Right lung (tissue), 5 donors: ENCODE measurements around the gene RRN3. TPM values are rescaled to one million over a fixed set of nuclear protein-coding genes. Genes with fewer than 3 reads are reported as not detected.
"Not testable (repeated sequence)": the region's sequence is repeated elsewhere in the genome, so short reads cannot be mapped to it uniquely, and the experiment has no call there.

Experiments used
- DNase-seq, 2 donors: peaks; one replicate each; pipeline ENCODE4 v3.0.0-alpha.2; 2013
- polyA plus RNA-seq, 5 donors: library from polyadenylated mRNA; unstranded; fragments of 120-200 nt; gene quantifications; one replicate each; pipeline versions ENCODE4 v1.2.1 to v1.2.3, GENCODE V29; 2013; ENCODE audit warnings: inconsistent platforms in 1 of 5, low replicate concordance in 1 of 5; ENCODE audit not compliant: insufficient read length in 5 of 5, insufficient read depth in 1 of 5

The RRN3 gene
- polyA plus RNA-seq, 5 donors, result 38.7 to 53.2 (median 52.4) TPM

- DNase-seq, result no peak
Observed at GRCh38 chr16:15054357-15055140, 39.5 kb downstream of the RRN3 start.

- no peak for DNase-seq
Observed at GRCh38 chr16:15053904-15054303, 40.2 kb downstream of the RRN3 start.

- no peak for DNase-seq
Observed at GRCh38 chr16:15052747-15053476, 41.2 kb downstream of the RRN3 start.

GRCh38 chr16:15051387-15051951 is 42.6 kb downstream of the RRN3 start:
- no peak for DNase-seq

- DNase-seq, result not testable (repeated sequence)
Observed at GRCh38 chr16:15050440-15050839, 43.6 kb downstream of the RRN3 start.

- no peak for DNase-seq
Observed at GRCh38 chr16:15049581-15050180, 44.4 kb downstream of the RRN3 start.

- no peak for DNase-seq
Observed at GRCh38 chr16:15046692-15047376, 47.2 kb downstream of the RRN3 start.

GRCh38 chr16:15045270-15045669 is 48.8 kb downstream of the RRN3 start:
- DNase-seq, result not testable (repeated sequence)

GRCh38 chr16:15044286-15044685 is 49.8 kb downstream of the RRN3 start:
- no peak for DNase-seq

- no peak for DNase-seq
Observed at GRCh38 chr16:15043344-15043743, 50.7 kb downstream of the RRN3 start.

GRCh38 chr16:15041271-15042004 is 52.6 kb downstream of the RRN3 start:
- DNase-seq, result peak; percentile 57 to 60

GRCh38 chr16:15038689-15039088 is 55.4 kb downstream of the RRN3 start:
- DNase-seq, result no peak

- DNase-seq, result no peak
Observed at GRCh38 chr16:15037745-15038144, 56.3 kb downstream of the RRN3 start.

- no peak for DNase-seq
Observed at GRCh38 chr16:15037003-15037402, 57.1 kb downstream of the RRN3 start.

GRCh38 chr16:15035163-15035729 is 58.8 kb downstream of the RRN3 start:
- DNase-seq, result no peak

GRCh38 chr16:15034266-15035162 is 59.6 kb downstream of the RRN3 start:
- no peak for DNase-seq

GRCh38 chr16:15033309-15033707 is 60.8 kb downstream of the RRN3 start:
- no peak for DNase-seq

GRCh38 chr16:15032547-15033308 is 61.3 kb downstream of the RRN3 start:
- DNase-seq, result no peak

- DNase-seq, result no peak
Observed at GRCh38 chr16:15031586-15031985, 62.5 kb downstream of the RRN3 start.
